Hematopoietic multipotent progenitor cell treated with erythropoietin and hydrocortisone succinate and interleukin-3 and kit ligand, for 17 days (in vitro differentiated cells): Measurements from ENCODE around the gene OSBPL5.

Experiments used
- DNase-seq: peaks from one replicate; pipeline ENCODE4 v3.0.0-alpha.2; 2015; ENCODE audit warnings: low spot score

Gene OSBPL5

GRCh38 chr11:3051196-3052108 is 113.7 kb downstream of the OSBPL5 start:
- no peak for DNase-seq

GRCh38 chr11:3050386-3051195 is 114.5 kb downstream of the OSBPL5 start:
- DNase-seq = no peak

GRCh38 chr11:3049430-3050243 is 115.5 kb downstream of the OSBPL5 start:
- DNase-seq = no peak

- no peak for DNase-seq
These were observed 117.5 kb downstream of the OSBPL5 start for GRCh38 chr11:3047637-3048036.

GRCh38 chr11:3046641-3047040 is 118.5 kb downstream of the OSBPL5 start:
- DNase-seq = no peak

GRCh38 chr11:3046190-3046589 is 118.9 kb downstream of the OSBPL5 start:
- DNase-seq = no peak

- DNase-seq = no peak
These were observed 120.2 kb downstream of the OSBPL5 start for GRCh38 chr11:3044915-3045314.

DNA sequence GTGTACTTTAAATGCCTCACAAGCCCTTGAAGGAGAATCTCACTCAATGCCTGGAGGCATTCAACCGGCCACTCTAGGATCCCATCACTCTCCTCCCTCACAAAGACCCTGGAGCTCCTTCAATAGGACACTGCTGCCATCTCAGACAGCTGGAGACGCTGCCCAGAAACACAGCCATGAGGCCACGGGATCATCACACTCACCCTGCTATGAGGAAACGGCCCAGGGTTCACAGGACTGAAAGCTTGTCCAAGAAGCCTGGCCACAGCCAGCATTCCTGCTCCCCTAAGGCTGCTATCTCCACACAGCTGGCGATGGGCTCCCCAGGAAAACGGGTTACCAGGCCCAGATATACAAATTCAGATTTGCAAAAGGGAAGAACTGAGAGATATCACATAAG is 121.1 kb downstream of the OSBPL5 start:
- DNase-seq = no peak

GRCh38 chr11:3043315-3043871 is 121.7 kb downstream of the OSBPL5 start:
- no peak for DNase-seq

DNA sequence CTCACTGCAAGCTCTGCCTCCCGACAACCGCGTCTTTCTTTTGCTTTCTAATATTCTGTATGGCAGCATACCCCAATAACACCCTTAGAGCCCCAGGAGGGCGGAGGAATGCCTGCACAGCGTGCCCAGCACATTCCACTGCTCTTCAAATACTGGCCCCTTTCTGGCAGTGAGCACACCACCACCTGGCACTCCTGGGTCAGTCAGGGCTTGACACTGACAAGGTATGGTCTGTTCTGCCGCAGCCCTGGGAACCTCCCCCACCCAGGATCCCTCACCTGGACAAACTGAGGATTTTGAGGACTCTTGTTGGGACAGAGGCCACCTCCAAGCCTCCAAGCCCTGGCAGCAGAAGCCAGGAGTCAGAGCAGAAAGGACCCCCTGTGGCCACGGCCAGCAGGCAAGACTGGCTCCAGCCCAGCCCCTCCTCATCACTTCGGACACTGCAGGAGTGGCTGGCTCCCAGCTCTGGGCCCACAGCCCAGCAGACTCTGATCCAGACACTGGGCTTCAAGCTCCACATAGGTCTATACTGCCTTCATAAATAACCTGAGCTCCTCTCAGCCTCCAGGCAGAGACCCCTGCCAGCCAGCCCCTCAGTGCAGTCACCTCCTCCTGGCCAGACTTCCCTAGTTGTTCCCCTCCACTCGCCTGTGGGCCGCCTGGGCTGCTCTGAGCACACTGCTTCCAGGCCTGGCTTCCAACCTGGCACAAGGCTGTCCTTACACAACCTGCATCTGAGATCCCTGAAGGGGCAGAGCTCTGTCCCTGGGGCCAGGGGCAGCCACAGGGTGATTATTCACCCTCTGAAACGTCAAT is 122.4 kb downstream of the OSBPL5 start:
- no peak for DNase-seq

- DNase-seq = no peak
These were observed 123.2 kb downstream of the OSBPL5 start for GRCh38 chr11:3041699-3042441.

GRCh38 chr11:3040881-3041280 is 124.2 kb downstream of the OSBPL5 start:
- DNase-seq = no peak

DNA sequence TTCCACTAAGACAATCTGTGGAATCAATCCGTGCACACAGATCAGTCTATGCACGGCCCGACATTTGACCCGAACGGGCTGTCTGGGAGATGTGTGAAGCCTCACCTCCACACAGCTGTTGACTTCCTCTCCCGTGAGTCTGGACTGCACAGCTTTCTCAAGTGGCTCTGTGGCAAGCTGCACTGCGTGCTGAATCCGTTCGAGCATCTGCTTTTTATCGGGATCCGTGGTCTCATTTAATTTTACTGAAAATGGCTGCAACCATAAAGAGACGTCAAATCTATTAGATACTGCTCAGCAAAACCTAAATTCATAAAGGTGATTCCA is 127.2 kb downstream of the OSBPL5 start:
- DNase-seq = no peak
